IPS DF 19.7 (cell line): ENCODE measurements around the gene TMEM114.
A peak's percentile ranks its signal among the peaks of the same experiment; 100 is the strongest.
"Not testable (repeated sequence)": the region's sequence is repeated elsewhere in the genome, so short reads cannot be mapped to it uniquely, and the experiment has no call there.

ENCODE experiments used
- DNase-seq: peaks from one replicate; pipeline ENCODE4 v3.0.0-alpha.2; 2013; ENCODE audit warnings: low read depth, low spot score

TMEM114 gene

GRCh38 chr16:8576141-8577004 lies 13.9 kb downstream of the TMEM114 start:
- no peak for DNase-seq

- no peak for DNase-seq
These were observed 14.9 kb downstream of the TMEM114 start for GRCh38 chr16:8575399-8575798.

- DNase-seq = peak; percentile 60
These were observed 17.2 kb downstream of the TMEM114 start for GRCh38 chr16:8572919-8573724.

- no peak for DNase-seq
These were observed 18.0 kb downstream of the TMEM114 start for GRCh38 chr16:8572063-8572918.

GRCh38 chr16:8571061-8571596 lies 19.2 kb downstream of the TMEM114 start:
- no peak for DNase-seq

GRCh38 chr16:8570393-8570792 lies 19.9 kb downstream of the TMEM114 start:
- not testable (repeated sequence) for DNase-seq

GRCh38 chr16:8569650-8570346 lies 20.5 kb downstream of the TMEM114 start:
- DNase-seq = no peak

- DNase-seq = no peak
These were observed 22.1 kb downstream of the TMEM114 start for GRCh38 chr16:8568231-8568617.

- DNase-seq = peak; percentile 83
These were observed 22.7 kb downstream of the TMEM114 start for GRCh38 chr16:8567355-8568230.

- DNase-seq = no peak
These were observed 24.8 kb downstream of the TMEM114 start for GRCh38 chr16:8565498-8565897.

GRCh38 chr16:8564934-8565345 lies 25.4 kb downstream of the TMEM114 start:
- DNase-seq = no peak

GRCh38 chr16:8563944-8564540 lies 26.3 kb downstream of the TMEM114 start:
- DNase-seq = not testable (repeated sequence)

- no peak for DNase-seq
These were observed 28.8 kb downstream of the TMEM114 start for GRCh38 chr16:8561496-8561895.

- no peak for DNase-seq
These were observed 34.9 kb downstream of the TMEM114 start for GRCh38 chr16:8555400-8555799.

- no peak for DNase-seq
These were observed 35.4 kb downstream of the TMEM114 start for GRCh38 chr16:8554881-8555280.

GRCh38 chr16:8554022-8554421 lies 36.3 kb downstream of the TMEM114 start:
- no peak for DNase-seq

- no peak for DNase-seq
These were observed 37.7 kb downstream of the TMEM114 start for GRCh38 chr16:8552487-8553221.

GRCh38 chr16:8551388-8552332 lies 38.7 kb downstream of the TMEM114 start:
- no peak for DNase-seq
